Measurements from ENCODE around the gene SLC25A25.

GRCh38 chr9:128056086-128056485 is 11.9 kb upstream of the SLC25A25 start:
- TF ChIP-seq EGR1 (IDR thresholded peaks at IDR 0.05), result no peak
- no peak for TF ChIP-seq TAF1 (IDR thresholded peaks at IDR 0.05; ENCODE audit: low read depth)
- TF ChIP-seq EP300 (IDR thresholded peaks at IDR 0.05; ENCODE audit: borderline replicate concordance), result no peak
- no peak for TF ChIP-seq FOXM1 (IDR thresholded peaks at IDR 0.05; ENCODE audit: borderline replicate concordance, low read depth)
- no peak for TF ChIP-seq REST (IDR thresholded peaks at IDR 0.05; ENCODE audit: low read depth)
- no peak for TF ChIP-seq RAD21 (IDR thresholded peaks at IDR 0.05; ENCODE audit: low read depth)
- TF ChIP-seq ZBTB7A (IDR thresholded peaks at IDR 0.05; ENCODE audit: low read depth), result no peak
- TF ChIP-seq TEAD4 (IDR thresholded peaks at IDR 0.05), result no peak
- TF ChIP-seq YY1 (IDR thresholded peaks at IDR 0.05; ENCODE audit: low read depth), result no peak
